Dermis microvascular lymphatic vessel endothelial cell (primary cell): ENCODE results near the gene GNA12. TPM values are rescaled to one million over a fixed set of nuclear protein-coding genes. Genes with fewer than 3 reads are reported as not detected.
A peak's percentile ranks its signal among the peaks of the same experiment; 100 is the strongest.

ENCODE experiments used
- DNase-seq, 2 donors: peaks; one replicate each; pipeline versions ENCODE4 v3.0.0 to v3.0.0-alpha.2; 2010; ENCODE audit warnings: low read depth in 2 of 2
- total RNA-seq: library from RNA; depleted of rRNA; stranded (reverse); fragments of >200 nt; gene quantifications from 2 replicates; pipeline ENCODE4 v1.2.1, GENCODE V29; 2014

Gene GNA12
- total RNA-seq, 1 donor from 2014 or later: 20.8 TPM

GRCh38 chr7:2838873-2839578 lies 5.1 kb downstream of the GNA12 start:
- DNase-seq: peak; percentile 90 to 93

- no peak for DNase-seq
Observed at GRCh38 chr7:2838451-2838850, 5.7 kb downstream of the GNA12 start.

GRCh38 chr7:2837496-2837895 lies 6.6 kb downstream of the GNA12 start:
- DNase-seq: peak in 1 of 2 donors; percentile 48

- no peak for DNase-seq
Observed at GRCh38 chr7:2834748-2835441, 9.2 kb downstream of the GNA12 start.

- DNase-seq: no peak
Observed at GRCh38 chr7:2833083-2833910, 10.8 kb downstream of the GNA12 start.

GRCh38 chr7:2832461-2832860 lies 11.6 kb downstream of the GNA12 start:
- no peak for DNase-seq

DNA sequence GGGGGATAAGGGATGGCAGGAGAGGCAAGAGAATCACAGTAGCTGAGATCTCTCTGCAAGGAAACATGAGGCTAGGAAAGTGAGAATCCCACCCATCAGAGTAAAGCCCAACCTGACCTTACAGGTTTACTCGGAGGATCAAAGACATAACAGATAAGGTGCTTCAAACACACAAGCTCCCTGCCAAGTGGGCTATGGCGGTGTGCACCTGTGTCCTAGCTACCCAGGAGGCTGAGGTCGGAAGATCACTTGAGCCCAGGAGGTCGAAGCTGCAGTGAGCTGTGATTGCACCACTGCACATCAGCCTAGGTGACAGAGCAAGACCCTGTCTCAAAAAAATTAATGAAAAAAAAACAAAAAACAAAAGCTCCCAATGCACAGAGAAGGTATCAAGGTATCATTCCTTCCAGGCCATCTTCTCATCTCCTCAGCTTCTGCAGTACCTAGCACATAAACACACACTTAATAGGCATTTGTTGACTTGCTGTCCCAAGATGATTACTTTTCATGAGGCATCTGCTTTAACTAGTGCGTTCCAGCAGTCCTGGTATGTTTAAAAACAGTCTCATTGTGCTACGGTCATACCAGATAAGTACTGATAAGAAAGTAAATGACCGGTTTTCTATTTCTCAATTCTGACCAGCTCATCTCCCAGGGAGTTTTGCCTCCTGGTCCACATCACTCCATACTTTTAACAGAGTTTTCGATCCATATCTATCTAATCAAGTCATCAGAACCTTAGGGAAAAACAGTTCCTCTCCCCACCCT lies 13.3 kb downstream of the GNA12 start:
- DNase-seq: no peak

DNA sequence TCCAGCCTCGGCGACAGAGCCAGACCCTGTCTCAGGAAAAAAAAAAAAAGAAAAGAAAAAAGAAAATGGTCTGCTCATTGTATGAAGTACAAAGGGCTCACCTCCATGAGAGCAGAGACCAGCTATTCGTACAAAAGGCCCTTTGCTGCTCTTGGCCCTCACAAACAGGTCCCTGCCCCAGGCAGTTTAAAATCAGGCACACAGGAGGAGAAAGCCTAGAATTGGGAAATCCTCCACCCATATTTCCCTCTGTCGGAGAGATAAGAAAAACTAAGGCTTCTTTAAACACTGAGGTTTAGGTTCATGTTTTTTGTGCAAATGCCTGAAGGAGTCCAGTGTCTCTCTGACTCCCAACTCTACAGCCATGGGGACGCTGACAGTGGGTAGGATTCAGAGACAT lies 15.1 kb downstream of the GNA12 start:
- DNase-seq: no peak

DNA sequence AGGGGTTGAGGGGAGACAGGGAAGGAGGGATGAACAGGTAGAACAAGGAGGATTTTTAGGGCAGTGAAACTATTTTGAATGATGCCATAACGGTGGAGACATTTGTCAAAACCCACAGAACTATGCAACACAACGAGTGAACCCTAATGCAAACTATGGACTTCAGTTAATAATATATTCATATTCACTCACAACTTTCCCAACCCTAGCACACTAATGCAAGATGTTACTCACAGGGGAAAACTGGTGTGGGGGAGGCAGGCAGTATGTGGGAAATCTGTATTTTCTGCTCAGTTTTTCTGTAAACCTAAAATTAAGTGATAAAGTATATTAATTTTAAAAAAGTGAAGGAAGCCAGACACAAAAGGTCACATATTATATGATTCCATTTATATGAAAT lies 17.3 kb downstream of the GNA12 start:
- no peak for DNase-seq

- DNase-seq: peak in 1 of 2 donors; percentile 60
Observed at GRCh38 chr7:2825559-2826227, 18.4 kb downstream of the GNA12 start.

DNA sequence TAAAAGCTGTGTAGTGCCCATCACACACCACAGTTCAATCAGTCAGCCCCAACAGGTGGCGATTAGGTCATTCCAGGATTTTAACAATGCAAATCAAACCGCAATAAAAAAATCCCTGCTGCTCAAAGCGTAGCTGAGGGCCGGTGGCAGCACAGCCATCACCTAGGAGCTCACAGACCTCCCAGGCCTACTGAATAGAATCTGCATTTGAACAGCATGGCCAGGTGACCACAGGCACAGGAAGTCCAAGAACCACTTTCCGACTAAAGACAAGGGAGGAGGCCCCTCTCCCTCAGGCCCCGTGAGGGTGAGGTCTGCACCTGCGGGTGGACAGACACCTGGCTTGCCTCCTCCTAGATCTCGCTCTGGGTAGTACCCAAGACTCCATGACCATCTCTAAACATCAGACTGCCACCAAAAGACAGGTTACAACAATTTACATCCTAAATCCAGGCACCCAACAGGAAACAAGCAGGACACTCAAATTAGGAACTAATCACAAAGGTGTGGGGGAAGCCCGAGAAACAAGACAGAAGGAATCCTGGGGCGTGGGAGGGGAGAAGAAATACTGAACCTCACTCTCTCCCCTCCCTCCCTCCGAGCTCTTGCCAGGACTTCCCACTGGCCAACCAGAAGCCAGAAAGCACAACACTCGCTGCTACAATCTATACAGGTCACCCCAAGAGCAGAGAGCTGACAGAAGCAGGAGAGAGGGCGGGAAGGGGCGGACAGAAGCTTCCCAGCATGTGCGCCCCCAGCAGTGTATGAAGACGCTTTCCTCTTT lies 19.2 kb downstream of the GNA12 start:
- peak in 1 of 2 donors; percentile 37 for DNase-seq

DNA sequence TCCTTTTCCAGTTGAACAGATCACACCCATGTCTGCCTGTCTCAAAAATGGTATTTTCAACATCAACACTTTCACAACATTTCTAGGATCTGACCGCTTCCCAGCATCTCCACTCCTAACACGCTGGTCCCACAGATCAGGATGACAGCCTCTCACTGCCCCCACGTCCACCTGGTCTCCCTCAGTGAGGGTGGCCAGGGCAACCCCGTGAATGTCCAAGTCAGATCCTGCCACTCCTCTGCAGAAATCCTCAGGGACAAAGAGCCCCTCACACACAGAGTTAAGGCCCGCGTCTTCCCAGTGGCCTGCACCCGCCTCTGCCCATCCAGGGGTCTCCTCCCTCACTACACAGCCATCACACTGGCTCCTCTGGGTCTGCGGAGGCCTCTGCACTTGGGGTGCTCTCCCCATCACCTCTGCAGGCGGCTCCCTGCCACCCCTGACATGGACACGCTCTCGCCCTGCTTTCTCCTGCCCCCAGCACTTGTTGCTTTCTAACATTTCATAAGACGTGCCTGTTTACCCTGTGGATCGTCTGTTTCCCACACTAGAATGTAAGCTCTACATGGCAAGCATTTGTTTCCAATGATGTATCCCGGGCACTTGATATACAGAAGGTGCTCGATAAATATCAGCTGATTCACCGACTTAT lies 20.0 kb downstream of the GNA12 start:
- no peak for DNase-seq

- DNase-seq: no peak
Observed at GRCh38 chr7:2823130-2823529, 21.0 kb downstream of the GNA12 start.

GRCh38 chr7:2821842-2822507 lies 22.1 kb downstream of the GNA12 start:
- peak; percentile 77 to 84 for DNase-seq

DNA sequence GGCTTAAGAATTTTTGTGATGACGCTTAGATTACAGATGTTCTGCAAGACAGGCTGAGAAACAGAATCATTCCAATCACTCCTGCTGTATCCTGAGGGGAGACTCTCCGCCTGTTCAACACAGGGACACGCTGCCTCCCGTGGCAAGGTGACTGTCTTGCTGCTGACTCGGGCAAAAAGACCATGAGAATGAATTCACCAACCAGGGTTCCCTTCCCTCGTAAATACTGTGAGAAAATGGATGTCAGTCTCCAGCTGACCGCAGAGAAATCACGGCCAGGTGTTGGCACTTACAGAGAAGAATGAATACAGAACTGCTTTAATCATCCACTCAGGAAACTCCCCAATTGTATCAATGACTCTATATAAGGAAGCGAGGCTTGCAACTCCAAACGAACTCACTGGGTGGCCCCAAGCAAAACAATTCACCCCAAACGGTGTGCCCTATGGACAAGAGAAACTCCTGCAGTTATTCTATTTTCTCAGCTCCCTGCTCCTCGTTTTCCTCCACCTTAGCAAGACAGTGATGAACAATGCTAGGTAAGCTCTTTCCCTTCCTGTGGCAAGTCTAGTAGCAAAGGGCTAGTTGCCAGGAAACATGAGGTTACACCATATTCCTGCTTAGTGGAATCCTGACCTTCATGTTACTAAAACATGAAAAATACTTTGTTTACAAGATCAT lies 22.8 kb downstream of the GNA12 start:
- DNase-seq: peak; percentile 84 to 88

DNA sequence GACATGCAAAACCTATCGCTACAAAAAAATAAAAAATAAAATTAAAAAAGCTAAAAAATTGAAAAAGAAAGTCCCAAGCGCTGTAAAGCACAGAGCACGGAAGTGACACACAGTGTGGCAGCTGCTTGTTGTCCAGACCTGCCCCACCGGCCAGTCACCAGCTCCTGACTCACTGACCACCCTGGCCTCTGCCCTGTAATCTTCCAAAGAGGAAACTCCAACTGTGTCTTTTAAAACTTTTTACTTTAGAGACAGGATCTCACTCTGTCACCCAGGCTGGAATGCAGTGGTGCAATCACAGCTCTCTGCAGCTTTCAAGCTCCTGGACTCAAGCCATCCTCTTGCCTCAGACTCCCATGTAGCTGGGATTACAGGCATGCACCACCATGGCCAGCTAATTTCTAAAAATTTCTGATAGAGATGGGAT lies 23.6 kb downstream of the GNA12 start:
- peak; percentile 83 to 94 for DNase-seq

- DNase-seq: no peak
Observed at GRCh38 chr7:2819954-2820397, 24.1 kb downstream of the GNA12 start.
